B cell (primary cell): ENCODE measurements around the gene TET1. TPM values are rescaled to one million over a fixed set of nuclear protein-coding genes. Genes with fewer than 3 reads are reported as not detected.
"Not testable (repeated sequence)": the region's sequence is repeated elsewhere in the genome, so short reads cannot be mapped to it uniquely, and the experiment has no call there.

ENCODE experiments used
- ATAC-seq: fragments of 200-7000 bp; cut with Tn5 transposase; one replicate; pipeline ENCODE4 v1.10.0; 2021; ENCODE audit warnings: low read depth, mild to moderate bottlenecking, moderate number of reproducible peaks, moderate library complexity
- CTCF ChIA-PET: fragments of 350-600 bp; sonication (Branson Sonifier 250); formaldehyde crosslinking; loops from one replicate; lab custom pipeline; 2021; ENCODE audit warnings: antibody characterized with exemption, inconsistent platforms; lab: Charles Lee
- POLR2A ChIA-PET: fragments of 350-600 bp; sonication (Branson Sonifier 250); formaldehyde crosslinking; loops from one replicate; lab custom pipeline; 2021; ENCODE audit warnings: antibody characterized with exemption; lab: Charles Lee
- DNase-seq: peaks from one replicate; pipeline ENCODE4 v3.0.0; 2013
- H2AFZ ChIP-seq: 2 replicates; pipeline ENCODE4 v1.6.1; 2012; ENCODE audit warnings: mild to moderate bottlenecking, low read depth, low read length; ENCODE audit not compliant: insufficient read depth, poor library complexity, severe bottlenecking
- H3K27ac ChIP-seq, 2 donors: 1 replicate in 1 of 2; 2 replicates in 1 of 2; pipeline ENCODE4 v1.5.1; 2012 to 2013; ENCODE audit warnings: low read length in 2 of 2, mild to moderate bottlenecking in 2 of 2, moderate library complexity in 1 of 2
- H3K27me3 ChIP-seq, 4 experiments: fragments of 200-600 bp in 1 of 4; sonication (generic) in 1 of 4; replicated peaks in 1 of 4; 1 replicate in 2 of 4; 2 replicates in 2 of 4; pipeline versions ENCODE4 v1.6.1 to v1.7.0; 2013 to 2016; ENCODE audit warnings: low read length in 3 of 4, mild to moderate bottlenecking in 2 of 4, mixed read lengths in 1 of 4, moderate library complexity in 1 of 4; ENCODE audit not compliant: insufficient read depth in 4 of 4, control insufficient read depth in 3 of 4; ENCODE audit errors: control extremely low read depth in 1 of 4
- H3K36me3 ChIP-seq, 2 experiments: replicated peaks in 1 of 2; 1 replicate in 1 of 2; 2 replicates in 1 of 2; pipeline versions ENCODE4 v1.6.1 to v1.7.1; 2013; ENCODE audit warnings: low read length in 1 of 2; ENCODE audit not compliant: insufficient read depth in 2 of 2, control insufficient read depth in 1 of 2; ENCODE audit errors: control extremely low read depth in 1 of 2, extremely low read depth in 1 of 2
- H3K4me1 ChIP-seq, 2 donors: fragments of 200-600 bp in 1 of 2; sonication (generic) in 1 of 2; 1 replicate in 1 of 2; 2 replicates in 1 of 2; pipeline versions ENCODE4 v1.5.1 to v1.6.1; 2013 to 2017; ENCODE audit warnings: low read length in 2 of 2; ENCODE audit not compliant: control insufficient read depth in 2 of 2, insufficient read depth in 2 of 2
- H3K4me2 ChIP-seq: replicated peaks from 2 replicates; pipeline ENCODE3; 2012; ENCODE audit warnings: mild to moderate bottlenecking, low read depth, low read length; ENCODE audit not compliant: poor library complexity, severe bottlenecking
- H3K4me3 ChIP-seq, 5 experiments: fragments of 200-600 bp in 1 of 5; sonication (generic) in 1 of 5; 1 replicate in 3 of 5; 2 replicates in 2 of 5; pipeline versions ENCODE4 v1.5.1 to v1.7.0; 2011 to 2016; ENCODE audit warnings: low read length in 4 of 5, mild to moderate bottlenecking in 4 of 5, low read depth in 2 of 5, control low read depth in 1 of 5, moderate library complexity in 1 of 5; ENCODE audit not compliant: insufficient read depth in 1 of 5; ENCODE audit errors: control extremely low read depth in 1 of 5, extremely low read depth in 1 of 5
- H3K79me2 ChIP-seq: fragments of 200-600 bp; sonication (generic); one replicate; pipeline ENCODE4 v1.6.0; 2016; ENCODE audit warnings: low read length; ENCODE audit not compliant: control insufficient read depth, insufficient read depth
- H3K9ac ChIP-seq: fragments of 200-600 bp; sonication (generic); 2 replicates; pipeline ENCODE4 v1.6.1; 2017; ENCODE audit warnings: mild to moderate bottlenecking, low read length, moderate library complexity
- H3K9me3 ChIP-seq, 3 donors: one replicate each; pipeline versions ENCODE4 v1.6.1 to v1.7.1; 2013; ENCODE audit warnings: low read length in 2 of 3; ENCODE audit not compliant: control insufficient read depth in 2 of 3, insufficient read depth in 1 of 3; ENCODE audit errors: control extremely low read depth in 1 of 3
- H4K20me1 ChIP-seq: 2 replicates; pipeline ENCODE4 v1.6.0; 2012; ENCODE audit warnings: mild to moderate bottlenecking, low read length; ENCODE audit not compliant: insufficient read depth, control insufficient read depth, poor library complexity, severe bottlenecking
- H3K27ac Mint-ChIP-seq: one replicate; pipeline ENCODE4 v1.8.0; 2021; ENCODE audit warnings: mixed read lengths
- H3K27me3 Mint-ChIP-seq: one replicate; pipeline ENCODE4 v1.8.0; 2021; ENCODE audit warnings: mixed read lengths
- H3K4me1 Mint-ChIP-seq: one replicate; pipeline ENCODE4 v1.8.0; 2021; ENCODE audit warnings: mixed read lengths
- H3K4me3 Mint-ChIP-seq: one replicate; pipeline ENCODE4 v1.8.0; 2021; ENCODE audit warnings: mixed read lengths
- H3K9me3 Mint-ChIP-seq: one replicate; pipeline ENCODE4 v1.8.0; 2022; ENCODE audit warnings: mixed read lengths; ENCODE audit not compliant: insufficient read depth
- CTCF ChIP-seq: fragments of 200-600 bp; IDR thresholded peaks from one replicate; pipeline ENCODE4 v1.8.0; 2022; ENCODE audit warnings: antibody characterized with exemption, mild to moderate bottlenecking
- EZH2 ChIP-seq: IDR thresholded peaks from 2 replicates; pipeline ENCODE4 v1.6.1; 2012; ENCODE audit warnings: borderline replicate concordance, low read depth, mild to moderate bottlenecking, moderate library complexity, low read length; ENCODE audit not compliant: insufficient read depth, poor library complexity, severe bottlenecking
- WGBS: methylation state at CpG from one replicate; pipeline ENCODE4 v1.1.5; 2013; ENCODE audit warnings: missing lambda C conversion rate; ENCODE audit not compliant: insufficient coverage; 5-methylcytosine and 5-hydroxymethylcytosine counted together
- intact Hi-C: fragments of 100-400 bp; cut with micrococcal nuclease; formaldehyde crosslinking; loops from one replicate; pipeline ENCODE4 v1.10.0; 2022
- polyA plus RNA-seq: library from polyadenylated mRNA; depleted of rRNA; stranded (reverse); fragments of >200 nt; gene quantifications from 2 replicates; pipeline ENCODE4 v1.2.3, GENCODE V29; 2012
- total RNA-seq, 2 donors: library from RNA; stranded (reverse); fragments of 120-200 nt in 1 of 2; gene quantifications; 1 replicate in 1 of 2; 2 replicates in 1 of 2; pipeline versions ENCODE4 v1.2.3 to v1.2.4, GENCODE V29; 2013 to 2022

The TET1 gene
- total and polyA plus RNA-seq, 2 donors (not counting 1 experiment from before 2014, with no cell fraction given), result 0.30 to 1.4 TPM

- no peak for TF ChIP-seq CTCF
- TF ChIP-seq EZH2, result no peak
- Mint-ChIP-seq H3K4me1 (no peaks in the 10 kb centered on the region), H3K27ac (no peak overlapping the region), H3K9me3 (no peaks in the 10 kb centered on the region), H3K4me3 (no peak overlapping the region), H3K27me3 (no peaks in the 10 kb centered on the region)
- POLR2A ChIA-PET, result no interaction called here
- H3K9me3 ChIP-seq, result peaks cover 0 to 3% (median 0%) of the 10 kb centered on the region in 3 donors
- 88% methylated on average over 3 of the region's 3 CpGs for WGBS
- CTCF ChIA-PET, result no interaction called here
- no peaks in the 10 kb centered on the region for H3K4me1 ChIP-seq
- no peaks in the 10 kb centered on the region for H4K20me1 ChIP-seq
- no peak overlapping the region for H3K4me3 ChIP-seq
- peaks cover 1 to 2% of the 10 kb centered on the region in 2 experiments for H3K36me3 ChIP-seq
- no peak overlapping the region for H2AFZ ChIP-seq
- no peak overlapping the region for H3K9ac ChIP-seq
- DNase-seq (no peak), ATAC-seq (no peak)
- no peaks in the 10 kb centered on the region for H3K79me2 ChIP-seq
- H3K27me3 ChIP-seq, result no peaks in the 10 kb centered on the region
- H3K4me2 ChIP-seq, result no peak overlapping the region
- intact Hi-C loops, result no loop called here
- no peak overlapping the region for H3K27ac ChIP-seq
Measured at GRCh38 chr10:68636335-68636734, 76.2 kb downstream of the TET1 start.

- H3K27ac Mint-ChIP-seq, H3K36me3 ChIP-seq, ATAC-seq, POLR2A ChIA-PET, DNase-seq, H3K4me2 ChIP-seq, H3K9ac ChIP-seq, H3K9me3 Mint-ChIP-seq, H4K20me1 ChIP-seq, intact Hi-C loops, H3K4me1 ChIP-seq, H3K4me1 Mint-ChIP-seq, H2AFZ ChIP-seq, H3K4me3 Mint-ChIP-seq, H3K9me3 ChIP-seq, H3K27me3 ChIP-seq, H3K27me3 Mint-ChIP-seq, H3K79me2 ChIP-seq, H3K4me3 ChIP-seq, H3K27ac ChIP-seq: not testable (repeated sequence)
- CTCF ChIA-PET, result interaction anchor here (0.8 kb wide), 1 partner anchor 12 kb away, joined by 4 read pairs; no protein-coding TSS in a partner anchor
- no CpG with 5 or more reads among the region's 5 CpGs for WGBS
Measured at GRCh38 chr10:68643550-68643949, 83.4 kb downstream of the TET1 start.
